DOHH2 (cell line): ENCODE results near the gene HHATL.

ENCODE experiments used
- H3F3A ChIP-seq: fragments of 200-600 bp; sonication (generic), shearing (Covaris generic); 2 replicates; pipeline ENCODE4 v1.6.0; 2016; ENCODE audit warnings: antibody characterized with exemption, mild to moderate bottlenecking; ENCODE audit not compliant: control insufficient read depth, insufficient read depth
- H3K27ac ChIP-seq: fragments of 200-600 bp; sonication (generic); 2 replicates; pipeline ENCODE4 v1.5.1; 2014; ENCODE audit warnings: low read depth, mild to moderate bottlenecking, low read length, moderate library complexity
- H3K27me3 ChIP-seq: fragments of 200-600 bp; sonication (generic); 2 replicates; pipeline ENCODE4 v1.6.1; 2014; ENCODE audit warnings: mild to moderate bottlenecking, low read length, mixed read lengths; ENCODE audit not compliant: control insufficient read depth
- H3K36me3 ChIP-seq: fragments of 200-600 bp; sonication (generic); 2 replicates; pipeline ENCODE4 v1.6.1; 2014; ENCODE audit warnings: mild to moderate bottlenecking, low read length, moderate library complexity, mixed read lengths; ENCODE audit not compliant: control insufficient read depth
- H3K4me1 ChIP-seq: fragments of 200-600 bp; sonication (generic); 2 replicates; pipeline ENCODE4 v1.6.1; 2014; ENCODE audit warnings: mild to moderate bottlenecking, low read length, mixed read lengths; ENCODE audit not compliant: control insufficient read depth
- H3K4me2 ChIP-seq: fragments of 200-600 bp; sonication (generic); 2 replicates; pipeline ENCODE4 v1.6.0; 2014; ENCODE audit warnings: mild to moderate bottlenecking, low read length, moderate library complexity
- H3K4me3 ChIP-seq: fragments of 200-600 bp; sonication (generic); 2 replicates; pipeline ENCODE4 v1.5.1; 2014; ENCODE audit warnings: mild to moderate bottlenecking, low read length, mixed read lengths
- H3K79me2 ChIP-seq: fragments of 200-600 bp; sonication (generic); 2 replicates; pipeline ENCODE4 v1.6.1; 2014; ENCODE audit warnings: mild to moderate bottlenecking, low read length, mixed read lengths; ENCODE audit not compliant: control insufficient read depth
- H3K9me2 ChIP-seq: fragments of 200-600 bp; sonication (generic); replicated peaks from 2 replicates; pipeline ENCODE4 v1.6.1; 2014; ENCODE audit warnings: mild to moderate bottlenecking, low read length, mixed read lengths; ENCODE audit not compliant: control insufficient read depth
- H3K9me3 ChIP-seq: fragments of 200-600 bp; sonication (generic); 2 replicates; pipeline ENCODE4 v1.6.1; 2014; ENCODE audit warnings: antibody characterized with exemption, low read length, mixed read lengths; ENCODE audit not compliant: control insufficient read depth, insufficient read depth
- H4K20me1 ChIP-seq: fragments of 200-600 bp; sonication (generic); 2 replicates; pipeline ENCODE4 v1.6.0; 2014; ENCODE audit warnings: low read depth, mild to moderate bottlenecking, antibody characterized with exemption, low read length, moderate library complexity; ENCODE audit not compliant: control insufficient read depth, insufficient read depth
- EZH2phosphoT487 ChIP-seq: fragments of 200-600 bp; sonication (generic); IDR thresholded peaks from 2 replicates; pipeline ENCODE4 v1.6.1; 2017; ENCODE audit warnings: borderline replicate concordance, mild to moderate bottlenecking, antibody characterized with exemption, low read length, moderate library complexity, mixed read lengths
- TF ChIP-seq, protein P1 (sequence below): fragments of 200-600 bp; sonication (generic); IDR thresholded peaks from one replicate; pipeline ENCODE4 v1.5.1; 2014; ENCODE audit warnings: antibody characterized with exemption, mild to moderate bottlenecking, low read depth, low read length; ENCODE audit not compliant: poor library complexity, severe bottlenecking

Gene HHATL

DNA sequence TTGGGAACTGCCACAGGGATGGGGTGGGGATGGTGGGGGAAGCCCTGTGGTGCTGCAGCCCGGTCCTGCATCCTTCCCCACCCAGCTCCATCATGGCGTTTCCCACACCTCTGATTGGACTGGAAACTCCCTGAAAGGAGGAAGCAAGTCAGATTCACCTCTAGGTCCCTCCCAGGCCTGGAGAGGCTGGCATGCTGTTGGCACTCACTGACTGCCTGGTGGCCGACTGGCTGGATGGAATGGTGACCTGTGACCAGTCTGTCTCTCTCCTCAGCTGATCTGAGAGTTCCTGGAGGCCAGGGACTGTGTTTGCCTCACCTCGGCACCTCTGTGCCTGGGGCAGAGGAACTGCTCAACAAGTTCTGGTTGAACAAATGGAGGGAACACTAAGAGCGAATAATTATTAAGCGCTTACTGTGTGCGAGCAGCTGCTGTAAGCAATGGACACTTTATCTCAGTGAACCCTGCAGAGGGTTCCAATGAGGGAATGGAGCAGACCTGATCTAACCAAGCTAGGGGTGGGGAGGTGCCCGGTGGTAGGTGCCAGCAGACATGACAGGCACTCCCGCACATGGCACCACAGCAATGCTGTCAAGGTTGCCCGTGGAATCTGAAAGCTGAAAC, 3.5 kb upstream of the HHATL start:
- Histone ChIP-seq H3K4me2 (no peak overlapping the region), H3F3A (no peaks in the 10 kb centered on the region), H3K9me2 (no peaks in the 10 kb centered on the region), H3K4me1 (no peaks in the 10 kb centered on the region), H3K4me3 (no peak overlapping the region), H3K27me3 (no peaks in the 10 kb centered on the region), H3K9me3 (no peaks in the 10 kb centered on the region), H3K36me3 (no peaks in the 10 kb centered on the region), H4K20me1 (no peaks in the 10 kb centered on the region), H3K27ac (no peak overlapping the region), H3K79me2 (no peaks in the 10 kb centered on the region)
- TF ChIP-seq, protein P1, sequence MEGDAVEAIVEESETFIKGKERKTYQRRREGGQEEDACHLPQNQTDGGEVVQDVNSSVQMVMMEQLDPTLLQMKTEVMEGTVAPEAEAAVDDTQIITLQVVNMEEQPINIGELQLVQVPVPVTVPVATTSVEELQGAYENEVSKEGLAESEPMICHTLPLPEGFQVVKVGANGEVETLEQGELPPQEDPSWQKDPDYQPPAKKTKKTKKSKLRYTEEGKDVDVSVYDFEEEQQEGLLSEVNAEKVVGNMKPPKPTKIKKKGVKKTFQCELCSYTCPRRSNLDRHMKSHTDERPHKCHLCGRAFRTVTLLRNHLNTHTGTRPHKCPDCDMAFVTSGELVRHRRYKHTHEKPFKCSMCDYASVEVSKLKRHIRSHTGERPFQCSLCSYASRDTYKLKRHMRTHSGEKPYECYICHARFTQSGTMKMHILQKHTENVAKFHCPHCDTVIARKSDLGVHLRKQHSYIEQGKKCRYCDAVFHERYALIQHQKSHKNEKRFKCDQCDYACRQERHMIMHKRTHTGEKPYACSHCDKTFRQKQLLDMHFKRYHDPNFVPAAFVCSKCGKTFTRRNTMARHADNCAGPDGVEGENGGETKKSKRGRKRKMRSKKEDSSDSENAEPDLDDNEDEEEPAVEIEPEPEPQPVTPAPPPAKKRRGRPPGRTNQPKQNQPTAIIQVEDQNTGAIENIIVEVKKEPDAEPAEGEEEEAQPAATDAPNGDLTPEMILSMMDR: no peak

GRCh38 chr3:42705058-42705767, 2.6 kb upstream of the HHATL start:
- Histone ChIP-seq H4K20me1 (no peaks in the 10 kb centered on the region), H3K79me2 (no peaks in the 10 kb centered on the region), H3K27me3 (no peaks in the 10 kb centered on the region), H3K9me3 (no peaks in the 10 kb centered on the region), H3K9me2 (no peaks in the 10 kb centered on the region), H3K4me2 (no peak overlapping the region), H3K4me3 (no peak overlapping the region), H3K4me1 (no peaks in the 10 kb centered on the region), H3F3A (no peaks in the 10 kb centered on the region), H3K27ac (no peak overlapping the region), H3K36me3 (no peaks in the 10 kb centered on the region)
- TF ChIP-seq EZH2phosphoT487: no peak
- TF ChIP-seq, protein P1: no peak

DNA sequence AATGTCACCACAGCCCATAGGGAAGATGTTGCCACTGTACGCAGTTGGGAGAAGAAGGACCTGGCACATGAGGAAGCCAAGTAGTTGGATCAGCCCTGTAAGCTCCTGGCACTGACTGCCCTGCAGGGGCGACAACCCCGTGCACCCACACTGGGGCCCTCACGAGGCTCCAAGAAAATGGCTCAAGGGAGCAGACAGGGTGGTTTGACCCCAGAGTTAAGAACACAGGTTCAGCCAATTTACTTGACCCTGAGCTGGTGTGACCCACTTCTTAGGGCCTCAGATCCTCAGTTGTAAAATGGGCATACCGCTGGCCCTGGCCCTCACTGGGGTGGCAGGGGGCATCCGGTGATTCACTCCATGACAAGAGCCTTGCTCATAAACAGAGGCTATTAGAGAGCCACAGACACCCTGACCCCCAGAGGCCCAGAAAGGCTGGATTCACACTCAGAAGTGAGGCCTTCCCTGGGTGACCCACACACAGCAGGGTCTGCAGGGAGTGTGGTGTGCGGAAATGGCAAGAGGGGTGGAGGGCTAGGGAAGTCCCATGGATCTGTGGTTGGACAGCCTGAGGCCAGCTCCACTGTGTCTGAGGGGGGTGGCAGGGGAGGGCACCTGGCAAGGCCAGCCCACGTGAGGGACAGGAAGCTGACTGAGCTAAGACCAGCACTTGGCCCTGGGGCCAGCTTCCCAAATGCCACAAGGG, 1.7 kb upstream of the HHATL start:
- Histone ChIP-seq H3K27me3 (no peaks in the 10 kb centered on the region), H3K9me3 (no peaks in the 10 kb centered on the region), H3K4me1 (no peaks in the 10 kb centered on the region), H4K20me1 (no peaks in the 10 kb centered on the region), H3F3A (no peaks in the 10 kb centered on the region), H3K4me2 (no peak overlapping the region), H3K4me3 (no peak overlapping the region), H3K9me2 (no peaks in the 10 kb centered on the region), H3K36me3 (no peaks in the 10 kb centered on the region), H3K27ac (no peak overlapping the region), H3K79me2 (no peaks in the 10 kb centered on the region)
- TF ChIP-seq EZH2phosphoT487: no peak
- TF ChIP-seq, protein P1: no peak
